Stimulated activated CD4-positive, alpha-beta T cell treated with anti-CD3 and anti-CD28 coated beads, TNF-alpha, amount 100 ng/mL, for 48 hours (primary cell): Measurements from ENCODE around the gene RIN2.
"Not testable (repeated sequence)": the region's sequence is repeated elsewhere in the genome, so short reads cannot be mapped to it uniquely, and the experiment has no call there.

Source experiments
- DNase-seq, 3 donors: peaks; one replicate each; pipeline ENCODE4 v3.0.0-alpha.2; 2020; ENCODE audit warnings: low read depth in 3 of 3

Gene RIN2

GRCh38 chr20:19787366-19787765 is 29.3 kb downstream of the RIN2 start:
- no peak for DNase-seq

- DNase-seq: no peak
Measured at GRCh38 chr20:19789009-19789408, 31.0 kb downstream of the RIN2 start.

- no peak for DNase-seq
Measured at GRCh38 chr20:19789446-19789845, 31.4 kb downstream of the RIN2 start.

DNA sequence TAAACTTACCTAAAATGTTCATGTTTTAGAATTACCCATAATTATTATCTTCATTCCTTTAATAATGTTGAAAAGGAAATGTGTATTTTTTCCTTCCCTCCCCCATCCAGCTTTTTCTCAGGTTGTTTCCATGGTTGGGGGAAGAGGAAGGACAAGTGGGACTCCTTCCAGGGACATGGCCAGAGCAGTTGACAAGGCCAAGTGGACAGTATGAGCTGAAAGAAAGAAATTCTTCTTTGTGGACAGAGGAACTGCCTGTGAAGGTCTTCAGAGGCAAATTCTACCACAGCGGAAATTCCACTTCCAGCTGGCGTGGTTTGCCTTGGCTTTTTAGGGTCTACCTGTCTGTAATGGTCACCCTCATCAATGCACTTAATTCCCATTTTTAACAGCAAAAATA is 33.8 kb downstream of the RIN2 start:
- DNase-seq: no peak

- no peak for DNase-seq
Measured at GRCh38 chr20:19793716-19794115, 35.7 kb downstream of the RIN2 start.

DNA sequence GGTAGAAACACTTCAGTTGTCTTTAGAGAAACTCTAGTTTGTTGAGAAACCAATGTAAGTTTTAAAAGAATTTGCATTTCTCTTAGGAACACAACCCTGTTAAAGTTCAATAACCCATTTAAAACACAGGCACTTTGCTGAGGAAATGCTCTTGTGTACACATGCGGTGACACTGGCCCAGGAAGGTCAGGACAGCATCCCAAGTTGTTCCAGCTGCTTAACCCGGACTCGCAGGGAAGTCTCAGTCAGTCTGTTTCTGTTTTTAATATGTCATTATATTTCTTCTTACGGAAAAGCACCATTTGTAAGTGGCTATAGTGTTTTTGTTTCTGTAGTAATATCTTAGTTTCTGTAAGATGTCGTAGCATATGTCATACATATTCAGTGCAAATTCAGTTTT is 36.9 kb downstream of the RIN2 start:
- DNase-seq: no peak

- no peak for DNase-seq
Measured at GRCh38 chr20:19799325-19799724, 41.3 kb downstream of the RIN2 start.

GRCh38 chr20:19802099-19802491 is 44.0 kb downstream of the RIN2 start:
- no peak for DNase-seq

DNA sequence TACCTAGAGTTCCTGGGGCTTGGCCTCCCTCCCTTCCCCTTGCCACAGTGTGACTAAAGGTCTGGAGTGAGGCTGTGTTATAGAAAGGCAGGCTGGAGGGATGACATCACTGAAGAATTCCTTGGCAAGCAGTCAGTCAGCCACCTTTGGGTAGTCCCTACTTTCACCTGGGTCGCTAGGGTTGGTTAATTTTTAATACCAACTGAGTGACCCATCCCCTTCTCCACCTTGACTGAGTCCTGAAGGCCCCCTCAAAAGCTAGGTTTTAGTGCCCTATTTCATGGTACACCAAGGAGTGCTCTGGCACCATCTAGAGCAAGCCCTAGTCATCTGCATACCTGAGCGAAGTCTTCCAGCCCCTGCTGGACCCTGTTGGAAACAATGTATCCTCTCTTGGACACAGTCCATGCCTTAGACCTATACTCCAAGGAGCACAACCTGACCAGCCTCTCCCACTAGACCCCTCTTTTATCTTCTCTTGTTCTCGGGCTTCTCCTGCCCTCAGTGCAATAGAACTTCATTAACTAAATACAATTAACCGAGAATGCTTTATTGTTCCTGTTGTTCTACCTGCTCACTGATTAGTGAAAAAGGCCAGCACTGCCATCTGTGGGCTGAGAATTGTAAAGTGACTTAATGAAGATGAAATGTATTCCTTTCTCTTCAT is 44.6 kb downstream of the RIN2 start:
- no peak for DNase-seq

GRCh38 chr20:19806276-19806675 is 48.2 kb downstream of the RIN2 start:
- not testable (repeated sequence) for DNase-seq

DNA sequence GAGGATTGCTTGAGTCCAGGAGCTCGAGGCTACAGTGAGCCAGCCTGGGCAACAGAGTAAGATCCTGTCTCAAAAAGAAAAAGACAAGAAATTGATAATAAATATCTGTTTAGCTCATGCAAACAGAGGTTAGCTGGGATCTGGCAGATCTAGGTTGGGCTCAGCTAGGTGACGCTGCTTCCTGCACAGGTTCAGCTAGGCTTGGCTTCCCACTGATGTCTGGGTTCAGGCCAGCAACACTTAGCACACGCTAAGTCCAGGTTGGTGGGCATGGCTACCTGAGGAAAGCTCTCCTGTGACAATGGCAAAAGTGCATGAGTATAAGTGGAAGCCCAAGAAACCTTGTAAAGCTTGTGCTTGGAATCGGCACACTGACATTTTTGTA is 48.7 kb downstream of the RIN2 start:
- DNase-seq: no peak

GRCh38 chr20:19807191-19807945 is 49.3 kb downstream of the RIN2 start:
- DNase-seq: no peak
